Natural killer cell treated with Interleukin-12 subunit alpha and Interleukin-12 subunit beta and Interleukin-15 and Interleukin-18, amount 100 ng/mL, for 72 hours (primary cell): ENCODE measurements around the gene NTM. TPM values are rescaled to one million over a fixed set of nuclear protein-coding genes. Genes with fewer than 3 reads are reported as not detected.
"Not testable (repeated sequence)": the region's sequence is repeated elsewhere in the genome, so short reads cannot be mapped to it uniquely, and the experiment has no call there.

Experiments used
- ATAC-seq, 2 donors: fragments of 150-1000 bp; cut with Tn5 transposase in 1 of 2; sonication (Bioruptor Pico), chemical (Tn5 transposase) in 1 of 2; 2 replicates each; pipeline ENCODE4 v1.10.0; 2021
- DNase-seq: peaks from one replicate; pipeline ENCODE4 v3.0.0; 2022; ENCODE audit warnings: low spot score
- H3K27ac Mint-ChIP-seq, 2 donors: 1 replicate in 1 of 2; 2 replicates in 1 of 2; pipeline ENCODE4 v1.8.0; 2022; ENCODE audit warnings: mixed read lengths in 2 of 2, mild to moderate bottlenecking in 1 of 2, moderate library complexity in 1 of 2
- H3K27me3 Mint-ChIP-seq, 2 donors: 1 replicate in 1 of 2; 2 replicates in 1 of 2; pipeline ENCODE4 v1.8.0; 2022; ENCODE audit warnings: mixed read lengths in 2 of 2
- H3K36me3 Mint-ChIP-seq: one replicate; pipeline ENCODE4 v1.8.0; 2022; ENCODE audit warnings: mixed read lengths
- H3K4me1 Mint-ChIP-seq, 2 donors: 1 replicate in 1 of 2; 2 replicates in 1 of 2; pipeline ENCODE4 v1.8.0; 2022; ENCODE audit warnings: low read depth in 2 of 2, mixed read lengths in 2 of 2, mild to moderate bottlenecking in 1 of 2
- H3K4me3 Mint-ChIP-seq: one replicate; pipeline ENCODE4 v1.8.0; 2022; ENCODE audit warnings: mixed read lengths
- H3K9me3 Mint-ChIP-seq: 2 replicates; pipeline ENCODE4 v1.8.0; 2022; ENCODE audit warnings: mixed read lengths
- total RNA-seq, 2 donors: library from RNA; stranded (reverse); gene quantifications; one replicate each; pipeline ENCODE4 v1.2.3, GENCODE V29; 2022

The NTM gene
- total RNA-seq, 2 donors from 2014 or later: not detected

- no peak for ATAC-seq
- no peaks in the 10 kb centered on the region for H3K9me3 Mint-ChIP-seq
- no peak overlapping the region for H3K4me3 Mint-ChIP-seq
- no peak for DNase-seq
- no peaks in the 10 kb centered on the region for H3K27me3 Mint-ChIP-seq
- H3K36me3 Mint-ChIP-seq: no peaks in the 10 kb centered on the region
- H3K27ac Mint-ChIP-seq: no peak overlapping the region
- H3K4me1 Mint-ChIP-seq: no peaks in the 10 kb centered on the region
Measured at GRCh38 chr11:132052342-132052741, 681.9 kb downstream of the NTM start.

- Mint-ChIP-seq H3K36me3 (no peaks in the 10 kb centered on the region), H3K27ac (no peak overlapping the region), H3K4me3 (no peak overlapping the region), H3K9me3 (no peaks in the 10 kb centered on the region), H3K27me3 (no peaks in the 10 kb centered on the region), H3K4me1 (no peaks in the 10 kb centered on the region)
- ATAC-seq: no peak
- DNase-seq: no peak
Measured at GRCh38 chr11:132052904-132053303, 682.5 kb downstream of the NTM start.

DNA sequence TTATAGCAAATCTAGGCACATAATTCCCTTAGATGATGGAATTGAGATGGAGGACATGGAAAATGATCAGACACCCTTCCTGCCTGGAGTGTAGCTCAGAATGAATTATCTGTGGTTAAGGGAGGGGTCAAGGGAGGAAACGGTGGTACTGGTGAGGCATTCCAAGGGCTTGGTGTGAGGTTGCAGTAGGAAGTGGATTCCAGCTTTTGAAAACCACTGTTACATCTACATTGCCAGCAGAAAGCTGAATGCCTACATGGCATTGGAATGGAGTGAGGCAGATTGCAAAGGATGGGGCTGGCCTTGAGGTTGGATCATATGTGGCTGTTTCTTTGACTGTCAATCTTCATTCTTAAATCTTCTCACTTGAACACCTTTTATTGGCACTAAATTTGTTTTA lies 684.4 kb downstream of the NTM start:
- Mint-ChIP-seq H3K36me3 (no peaks in the 10 kb centered on the region), H3K27ac (no peak overlapping the region), H3K27me3 (no peaks in the 10 kb centered on the region), H3K4me1 (no peaks in the 10 kb centered on the region), H3K9me3 (no peaks in the 10 kb centered on the region), H3K4me3 (no peak overlapping the region)
- DNase-seq (no peak), ATAC-seq (no peak)

DNA sequence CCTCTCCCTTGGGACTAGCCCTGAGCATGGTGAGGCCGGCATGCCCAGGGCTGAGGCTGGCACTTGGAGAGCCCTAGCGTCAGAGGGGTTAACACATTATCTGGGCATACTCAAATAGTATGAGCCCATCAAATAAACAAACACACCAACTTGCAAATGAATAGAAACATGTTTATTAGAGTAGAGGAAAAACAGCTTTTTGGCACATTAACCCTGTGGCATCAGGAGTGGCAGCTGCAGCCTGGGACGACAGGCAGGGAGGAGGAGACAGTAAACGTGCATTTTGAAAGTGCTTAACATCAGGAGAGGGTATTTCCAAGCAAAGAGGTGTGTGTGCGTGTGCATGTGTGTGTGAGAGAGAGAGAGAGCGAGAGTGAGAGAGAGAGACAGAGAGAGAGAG lies 684.9 kb downstream of the NTM start:
- no peak for DNase-seq
- no peak overlapping the region for H3K27ac Mint-ChIP-seq
- ATAC-seq: no peak
- H3K36me3 Mint-ChIP-seq: no peaks in the 10 kb centered on the region
- no peaks in the 10 kb centered on the region for H3K9me3 Mint-ChIP-seq
- H3K4me1 Mint-ChIP-seq: no peaks in the 10 kb centered on the region
- no peak overlapping the region for H3K4me3 Mint-ChIP-seq
- no peaks in the 10 kb centered on the region for H3K27me3 Mint-ChIP-seq

DNA sequence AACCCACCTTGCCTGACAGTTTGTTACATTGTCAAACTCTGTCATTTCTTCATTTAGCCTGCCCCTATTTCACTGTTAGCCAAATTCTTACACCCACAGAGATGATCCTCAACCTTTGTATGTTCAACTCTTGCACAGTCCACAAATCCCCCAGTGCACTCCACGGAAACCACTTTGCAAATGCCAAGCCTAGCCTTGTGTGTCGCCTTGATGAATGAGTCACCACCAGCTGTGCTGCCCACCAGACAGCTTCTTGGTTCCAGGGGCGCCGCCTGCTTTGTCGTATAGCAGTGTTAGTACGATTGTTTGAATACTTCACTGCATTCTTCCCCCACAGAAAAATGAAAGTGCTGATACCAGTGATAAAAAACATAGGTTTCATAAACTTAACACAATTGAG lies 686.3 kb downstream of the NTM start:
- Mint-ChIP-seq H3K27ac (no peak overlapping the region), H3K4me3 (no peak overlapping the region), H3K9me3 (no peaks in the 10 kb centered on the region), H3K4me1 (no peaks in the 10 kb centered on the region), H3K36me3 (no peaks in the 10 kb centered on the region), H3K27me3 (no peaks in the 10 kb centered on the region)
- DNase-seq (no peak), ATAC-seq (no peak)

DNA sequence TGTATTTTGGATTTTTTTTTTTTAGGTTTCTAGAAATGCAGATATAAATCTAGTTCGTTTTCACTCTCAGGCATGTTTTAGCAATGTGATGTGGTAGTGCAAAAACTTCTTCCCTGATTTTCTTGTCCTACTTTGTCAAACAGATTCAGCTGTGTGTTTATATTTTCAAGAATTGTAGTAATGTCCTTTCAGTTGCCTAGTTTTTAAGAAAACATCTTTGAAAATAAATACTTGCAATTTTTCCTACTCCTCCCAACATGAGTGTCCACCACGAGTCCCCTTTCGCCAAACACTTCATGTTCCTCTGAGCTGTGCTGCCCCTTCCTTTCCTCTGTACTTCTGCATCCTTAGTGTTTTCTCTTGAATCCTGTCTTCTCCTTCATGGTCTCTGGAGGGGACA lies 686.9 kb downstream of the NTM start:
- no peaks in the 10 kb centered on the region for H3K27me3 Mint-ChIP-seq
- no peaks in the 10 kb centered on the region for H3K36me3 Mint-ChIP-seq
- DNase-seq (no peak), ATAC-seq (no peak)
- H3K4me3 Mint-ChIP-seq: no peak overlapping the region
- H3K4me1 Mint-ChIP-seq: no peaks in the 10 kb centered on the region
- H3K27ac Mint-ChIP-seq: no peak overlapping the region
- H3K9me3 Mint-ChIP-seq: no peaks in the 10 kb centered on the region

GRCh38 chr11:132058211-132058772 lies 687.9 kb downstream of the NTM start:
- Mint-ChIP-seq H3K4me1 (no peaks in the 10 kb centered on the region), H3K27me3 (no peaks in the 10 kb centered on the region), H3K36me3 (no peaks in the 10 kb centered on the region), H3K27ac (no peak overlapping the region), H3K4me3 (no peak overlapping the region), H3K9me3 (no peaks in the 10 kb centered on the region)
- no peak for DNase-seq
- ATAC-seq: no peak

DNA sequence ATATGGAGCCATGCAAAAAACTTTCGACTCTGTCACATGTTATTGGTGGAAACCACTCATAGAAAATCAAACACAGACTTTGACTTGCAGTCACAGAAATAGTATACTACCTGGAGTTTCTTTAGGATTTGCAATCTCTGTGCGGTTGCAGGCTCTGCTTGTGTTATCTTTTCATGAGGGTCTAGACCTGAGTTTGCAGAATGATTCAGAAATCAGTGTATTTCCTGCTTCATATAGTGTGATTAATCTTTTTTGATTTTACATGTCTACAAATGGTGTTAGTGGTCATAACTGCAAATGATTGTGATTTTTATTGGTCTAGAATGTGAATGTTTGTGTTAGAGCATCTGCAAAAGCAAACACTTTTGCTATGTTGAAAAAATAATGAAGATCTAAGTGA lies 690.2 kb downstream of the NTM start:
- Mint-ChIP-seq H3K4me3 (no peak overlapping the region), H3K36me3 (no peaks in the 10 kb centered on the region), H3K27me3 (no peaks in the 10 kb centered on the region), H3K4me1 (no peaks in the 10 kb centered on the region), H3K27ac (no peak overlapping the region), H3K9me3 (no peaks in the 10 kb centered on the region)
- ATAC-seq (no peak), DNase-seq (no peak)

DNA sequence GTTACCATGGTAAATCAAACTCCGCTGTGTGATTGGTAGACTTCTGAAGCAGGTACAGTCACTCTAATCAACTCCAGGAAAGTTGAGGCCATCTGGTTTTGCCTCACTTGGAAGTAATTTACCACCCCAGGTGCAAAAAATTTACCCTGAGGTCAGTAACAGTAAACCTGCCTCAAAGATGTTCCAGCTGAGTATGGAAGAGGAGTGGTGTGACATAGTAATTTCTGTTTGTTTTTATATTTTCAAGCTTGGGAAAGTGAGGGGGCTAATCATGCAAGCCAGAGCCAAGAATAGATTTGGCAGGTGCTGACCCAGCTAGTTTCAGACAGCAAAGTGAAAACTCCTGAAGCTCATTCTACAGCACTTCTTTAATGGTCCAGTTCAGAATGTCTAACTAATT lies 691.6 kb downstream of the NTM start:
- Mint-ChIP-seq H3K9me3 (peaks cover 8% of the 10 kb centered on the region), H3K4me3 (no peak overlapping the region), H3K36me3 (no peaks in the 10 kb centered on the region), H3K4me1 (no peaks in the 10 kb centered on the region), H3K27me3 (no peaks in the 10 kb centered on the region), H3K27ac (no peak overlapping the region)
- no peak for ATAC-seq
- no peak for DNase-seq

DNA sequence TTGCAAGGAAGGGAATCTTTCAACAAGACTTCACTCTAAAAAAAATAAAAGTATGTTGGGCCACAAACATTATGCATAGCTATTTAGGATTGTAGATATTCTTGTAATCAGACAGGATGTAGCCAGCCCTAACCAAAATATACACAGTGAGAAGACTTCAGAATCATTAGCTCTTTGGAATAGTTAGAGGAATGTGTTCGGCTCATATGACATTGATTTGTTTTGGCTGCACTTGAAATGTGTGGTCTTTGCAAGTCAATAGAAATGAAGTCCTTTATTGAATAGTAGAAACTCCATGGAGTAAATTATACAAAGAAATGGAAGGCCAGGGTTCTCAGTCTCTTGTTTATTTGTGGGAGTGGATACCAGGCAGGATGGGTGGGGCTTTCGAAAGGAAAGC lies 692.1 kb downstream of the NTM start:
- no peaks in the 10 kb centered on the region for H3K36me3 Mint-ChIP-seq
- no peaks in the 10 kb centered on the region for H3K27me3 Mint-ChIP-seq
- H3K4me3 Mint-ChIP-seq: no peak overlapping the region
- peaks cover 11% of the 10 kb centered on the region for H3K9me3 Mint-ChIP-seq
- H3K27ac Mint-ChIP-seq: no peak overlapping the region
- ATAC-seq (no peak), DNase-seq (no peak)
- no peaks in the 10 kb centered on the region for H3K4me1 Mint-ChIP-seq

DNA sequence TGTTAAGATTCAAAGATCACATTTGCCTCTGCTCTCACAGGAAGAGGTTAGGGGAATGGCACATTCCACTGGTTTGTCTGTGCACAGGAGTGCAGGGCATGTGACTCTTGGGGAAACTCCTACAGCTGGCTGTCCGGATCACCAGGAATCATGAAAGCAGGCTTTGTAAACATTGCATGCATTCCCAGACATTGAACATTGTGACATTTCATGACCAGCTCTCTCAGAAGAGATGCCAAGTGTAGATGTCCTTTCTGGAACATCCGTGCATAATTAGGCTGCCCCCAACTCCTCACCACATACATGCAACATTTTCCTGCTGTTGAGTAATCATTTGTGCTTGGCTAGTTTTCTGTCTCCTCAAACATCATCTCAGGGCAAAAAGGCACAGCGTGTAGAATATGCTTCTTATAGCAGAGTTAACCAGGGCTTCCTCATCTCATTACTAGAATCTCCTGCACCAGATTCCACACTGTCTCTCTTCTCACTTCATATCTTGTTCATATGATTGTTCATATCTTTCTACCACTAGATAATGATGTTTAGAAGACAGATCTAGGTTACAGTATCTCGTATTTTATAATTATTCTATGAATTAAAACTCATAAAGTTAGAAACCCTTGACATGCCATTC lies 694.7 kb downstream of the NTM start:
- H3K36me3 Mint-ChIP-seq: no peaks in the 10 kb centered on the region
- H3K27ac Mint-ChIP-seq: no peak overlapping the region
- no peak for DNase-seq
- H3K27me3 Mint-ChIP-seq: no peaks in the 10 kb centered on the region
- ATAC-seq: no peak
- no peaks in the 10 kb centered on the region for H3K4me1 Mint-ChIP-seq
- H3K9me3 Mint-ChIP-seq: peaks cover 11% of the 10 kb centered on the region
- H3K4me3 Mint-ChIP-seq: no peak overlapping the region

DNA sequence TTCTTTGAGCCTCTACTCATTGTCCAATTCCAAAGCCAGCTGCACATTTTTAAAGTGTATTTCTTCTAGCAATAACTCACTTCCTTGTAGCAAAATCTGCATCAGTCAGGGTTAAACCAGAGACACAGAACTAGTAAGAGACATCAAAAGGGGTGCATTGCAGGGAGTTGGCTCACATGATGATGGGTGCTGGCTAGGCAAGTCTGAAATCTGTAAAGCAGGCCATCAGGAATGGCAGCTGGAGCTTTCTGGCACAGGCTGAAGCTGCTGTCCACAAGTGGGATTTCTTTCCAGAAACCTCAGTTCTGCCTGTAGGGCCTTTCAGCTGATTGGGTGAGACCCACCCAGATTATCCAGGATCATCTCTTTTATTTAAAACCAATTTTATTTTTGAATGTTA lies 698.1 kb downstream of the NTM start:
- Mint-ChIP-seq H3K4me1 (no peaks in the 10 kb centered on the region), H3K27ac (no peak overlapping the region), H3K9me3 (peaks cover 11% of the 10 kb centered on the region), H3K4me3 (no peak overlapping the region), H3K36me3 (no peaks in the 10 kb centered on the region), H3K27me3 (no peaks in the 10 kb centered on the region)
- ATAC-seq (no peak), DNase-seq (no peak)

- H3K36me3 Mint-ChIP-seq, DNase-seq: not testable (repeated sequence)
Measured at GRCh38 chr11:132069593-132069992, 699.2 kb downstream of the NTM start.

GRCh38 chr11:132070907-132071306 lies 700.5 kb downstream of the NTM start:
- H3K4me1 Mint-ChIP-seq, H3K27me3 Mint-ChIP-seq, DNase-seq, H3K4me3 Mint-ChIP-seq, H3K27ac Mint-ChIP-seq, H3K36me3 Mint-ChIP-seq, ATAC-seq: not testable (repeated sequence)
- H3K9me3 Mint-ChIP-seq: peaks cover 11% of the 10 kb centered on the region

More at GRCh38 chr11:132069593-132069992, 699.2 kb downstream of the NTM start:
- H3K27me3 Mint-ChIP-seq, H3K4me3 Mint-ChIP-seq, ATAC-seq, H3K4me1 Mint-ChIP-seq, H3K27ac Mint-ChIP-seq: not testable (repeated sequence)
- H3K9me3 Mint-ChIP-seq: peaks cover 11% of the 10 kb centered on the region
